ENCODE data around the gene CNGB1.

CNGB1 gene

GRCh38 chr16:57987441-57988177 is 16.7 kb upstream of the CNGB1 start:
- no peak overlapping the region for H2AFZ ChIP-seq (ENCODE audit: low read depth, low read length)
- H3K4me1 ChIP-seq (ENCODE audit: insufficient read depth, low read length): no peaks in the 10 kb centered on the region
- no peaks in the 10 kb centered on the region for H3K79me2 ChIP-seq (ENCODE audit: insufficient read depth, low read length)
- H3K36me3 ChIP-seq (ENCODE audit: insufficient read depth, low read length): no peaks in the 10 kb centered on the region
- no peak overlapping the region for H3K4me3 ChIP-seq (ENCODE audit: low read depth in 1 of 2, low read length in 2 of 2)
- no peak overlapping the region for H3K27ac ChIP-seq (ENCODE audit: low read length)
- H3K27me3 ChIP-seq (ENCODE audit: insufficient read depth, low read length, poor library complexity): no peaks in the 10 kb centered on the region
- peaks cover 3% of the 10 kb centered on the region; the same call in 1 of the 2 replicates for H4K20me1 ChIP-seq (ENCODE audit: insufficient read depth, low read length)
- ATAC-seq (ENCODE audit: insufficient read depth, low read depth) (no peak), DNase-seq (no peak)
- TF ChIP-seq CTCF (IDR thresholded peaks at IDR 0.05; ENCODE audit: borderline replicate concordance, extremely low read depth, low read length, poor library complexity, severe bottlenecking): no peak
- TF ChIP-seq EZH2 (IDR thresholded peaks at IDR 0.05; ENCODE audit: borderline replicate concordance, low read depth, low read length, severe bottlenecking): no peak
- H3K4me2 ChIP-seq (ENCODE audit: insufficient read depth, low read length): no peak overlapping the region
- no peak overlapping the region for H3K9ac ChIP-seq (ENCODE audit: low read depth, low read length)
- H3K9me3 ChIP-seq (ENCODE audit: insufficient read depth, low read length, severe bottlenecking): no peaks in the 10 kb centered on the region

DNA sequence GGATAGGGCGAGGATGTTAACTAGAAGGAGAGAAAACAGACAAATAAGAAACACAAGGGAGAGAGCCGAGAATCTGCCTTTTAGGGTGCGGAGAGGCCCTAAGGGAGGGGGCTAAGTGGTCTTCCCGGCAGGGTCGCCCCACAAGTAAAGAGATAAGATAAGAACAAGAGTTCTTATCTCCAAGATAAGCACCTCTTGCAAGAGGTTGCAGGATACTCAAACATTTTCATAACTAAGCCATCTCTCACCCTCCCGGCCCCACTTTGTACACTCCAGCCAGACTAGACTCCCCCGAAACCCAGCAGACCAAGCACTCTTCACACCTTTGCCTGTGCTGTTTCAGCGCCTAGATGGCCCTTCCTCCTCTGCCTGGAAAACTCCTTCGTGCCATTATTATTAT is 15.3 kb upstream of the CNGB1 start:
- DNase-seq: no peak
- TF ChIP-seq CTCF (IDR thresholded peaks at IDR 0.05; ENCODE audit: borderline replicate concordance, extremely low read depth, low read length, poor library complexity, severe bottlenecking) (no peak), EZH2 (IDR thresholded peaks at IDR 0.05; ENCODE audit: borderline replicate concordance, low read depth, low read length, severe bottlenecking) (no peak)
- no peak for ATAC-seq (ENCODE audit: insufficient read depth, low read depth)
- H3K27ac ChIP-seq (ENCODE audit: low read length): no peak overlapping the region
- H3K79me2 ChIP-seq (ENCODE audit: insufficient read depth, low read length): no peaks in the 10 kb centered on the region
- H3K9ac ChIP-seq (ENCODE audit: low read depth, low read length): no peak overlapping the region
- no peak overlapping the region for H3K4me3 ChIP-seq (ENCODE audit: low read depth in 1 of 2, low read length in 2 of 2)
- no peaks in the 10 kb centered on the region for H3K27me3 ChIP-seq (ENCODE audit: insufficient read depth, low read length, poor library complexity)
- no peaks in the 10 kb centered on the region for H3K36me3 ChIP-seq (ENCODE audit: insufficient read depth, low read length)
- no peak overlapping the region for H3K4me2 ChIP-seq (ENCODE audit: insufficient read depth, low read length)
- H3K9me3 ChIP-seq (ENCODE audit: insufficient read depth, low read length, severe bottlenecking): no peaks in the 10 kb centered on the region
- no peaks in the 10 kb centered on the region for H3K4me1 ChIP-seq (ENCODE audit: insufficient read depth, low read length)
- no peaks in the 10 kb centered on the region for H4K20me1 ChIP-seq (ENCODE audit: insufficient read depth, low read length)
- no peak overlapping the region for H2AFZ ChIP-seq (ENCODE audit: low read depth, low read length)

- Histone ChIP-seq H3K9ac (ENCODE audit: low read depth, low read length) (no peak overlapping the region), H3K4me1 (ENCODE audit: insufficient read depth, low read length) (no peaks in the 10 kb centered on the region), H3K27me3 (ENCODE audit: insufficient read depth, low read length, poor library complexity) (no peaks in the 10 kb centered on the region), H3K27ac (ENCODE audit: low read length) (no peak overlapping the region), H3K79me2 (ENCODE audit: insufficient read depth, low read length) (no peaks in the 10 kb centered on the region), H3K36me3 (ENCODE audit: insufficient read depth, low read length) (no peaks in the 10 kb centered on the region), H3K4me2 (ENCODE audit: insufficient read depth, low read length) (no peak overlapping the region), H3K9me3 (ENCODE audit: insufficient read depth, low read length, severe bottlenecking) (no peaks in the 10 kb centered on the region), H3K4me3 (ENCODE audit: low read depth in 1 of 2, low read length in 2 of 2) (no peak overlapping the region), H2AFZ (ENCODE audit: low read depth, low read length) (no peak overlapping the region), H4K20me1 (ENCODE audit: insufficient read depth, low read length) (no peaks in the 10 kb centered on the region)
- TF ChIP-seq EZH2 (IDR thresholded peaks at IDR 0.05; ENCODE audit: borderline replicate concordance, low read depth, low read length, severe bottlenecking): no peak
- TF ChIP-seq CTCF (IDR thresholded peaks at IDR 0.05; ENCODE audit: borderline replicate concordance, extremely low read depth, low read length, poor library complexity, severe bottlenecking): no peak
- no peak for ATAC-seq (ENCODE audit: insufficient read depth, low read depth)
- no peak for DNase-seq
Measured at GRCh38 chr16:57985204-57986181, 14.6 kb upstream of the CNGB1 start.

All from DND-41 (cell line).